ENCODE results near the gene ATL3.

The ATL3 gene

GRCh38 chr11:63680834-63681320 is 9.7 kb upstream of the ATL3 start:
- Histone ChIP-seq H3K4me1 (ENCODE audit: insufficient read depth, low read length) (peaks cover 44% of the 10 kb centered on the region), H4K20me1 (ENCODE audit: insufficient read depth, low read length) (peaks cover 18% of the 10 kb centered on the region; the same call in 1 of the 2 replicates), H3K36me3 (ENCODE audit: insufficient read depth, low read length) (peaks cover 8% of the 10 kb centered on the region), H3K79me2 (ENCODE audit: insufficient read depth, low read length) (peaks cover 45% of the 10 kb centered on the region), H3K9ac (ENCODE audit: low read depth, low read length) (peak overlapping the region; percentile 83), H3K27me3 (ENCODE audit: insufficient read depth, low read length, poor library complexity) (no peaks in the 10 kb centered on the region), H3K9me3 (ENCODE audit: insufficient read depth, low read length, severe bottlenecking) (no peaks in the 10 kb centered on the region), H2AFZ (ENCODE audit: low read depth, low read length) (peak overlapping the region; percentile 96), H3K27ac (ENCODE audit: low read length) (peak overlapping the region; percentile 81), H3K4me3 (ENCODE audit: low read depth in 1 of 2, low read length in 2 of 2) (peak overlapping the region; percentile 2 to 74; a peak in 3 of 4 replicates), H3K4me2 (ENCODE audit: insufficient read depth, low read length) (peak overlapping the region; percentile 82)
- TF ChIP-seq EZH2 (IDR thresholded peaks at IDR 0.05; ENCODE audit: borderline replicate concordance, low read depth, low read length, severe bottlenecking), result no peak
- no peak for TF ChIP-seq CTCF (IDR thresholded peaks at IDR 0.05; ENCODE audit: borderline replicate concordance, extremely low read depth, low read length, poor library complexity, severe bottlenecking)
- DNase-seq (no peak), ATAC-seq (ENCODE audit: insufficient read depth, low read depth) (no peak)

- DNase-seq (no peak), ATAC-seq (ENCODE audit: insufficient read depth, low read depth) (no peak)
- H3K36me3 ChIP-seq (ENCODE audit: insufficient read depth, low read length), result 0 out of 2 replicates have a peak, but pooled peaks cover 4% of the 10 kb centered on the region
- H3K9me3 ChIP-seq (ENCODE audit: insufficient read depth, low read length, severe bottlenecking), result no peaks in the 10 kb centered on the region
- no peak overlapping the region for H2AFZ ChIP-seq (ENCODE audit: low read depth, low read length)
- H4K20me1 ChIP-seq (ENCODE audit: insufficient read depth, low read length), result peaks cover 11% of the 10 kb centered on the region; the same call in 1 of the 2 replicates
- no peak overlapping the region for H3K4me3 ChIP-seq (ENCODE audit: low read depth in 1 of 2, low read length in 2 of 2)
- peaks cover 31% of the 10 kb centered on the region for H3K4me1 ChIP-seq (ENCODE audit: insufficient read depth, low read length)
- H3K27me3 ChIP-seq (ENCODE audit: insufficient read depth, low read length, poor library complexity), result no peaks in the 10 kb centered on the region
- H3K4me2 ChIP-seq (ENCODE audit: insufficient read depth, low read length), result no peak overlapping the region
- no peak overlapping the region for H3K27ac ChIP-seq (ENCODE audit: low read length)
- peaks cover 29% of the 10 kb centered on the region for H3K79me2 ChIP-seq (ENCODE audit: insufficient read depth, low read length)
- no peak overlapping the region for H3K9ac ChIP-seq (ENCODE audit: low read depth, low read length)
- no peak for TF ChIP-seq CTCF (IDR thresholded peaks at IDR 0.05; ENCODE audit: borderline replicate concordance, extremely low read depth, low read length, poor library complexity, severe bottlenecking)
- no peak for TF ChIP-seq EZH2 (IDR thresholded peaks at IDR 0.05; ENCODE audit: borderline replicate concordance, low read depth, low read length, severe bottlenecking)
Observed at GRCh38 chr11:63673579-63673978, 2.4 kb upstream of the ATL3 start.

- TF ChIP-seq CTCF (IDR thresholded peaks at IDR 0.05; ENCODE audit: borderline replicate concordance, extremely low read depth, low read length, poor library complexity, severe bottlenecking), result no peak
- no peak for TF ChIP-seq EZH2 (IDR thresholded peaks at IDR 0.05; ENCODE audit: borderline replicate concordance, low read depth, low read length, severe bottlenecking)
Observed at GRCh38 chr11:63672936-63673539, 1.9 kb upstream of the ATL3 start.

More at GRCh38 chr11:63672936-63673539, 1.9 kb upstream of the ATL3 start:
- H3K9me3 ChIP-seq (ENCODE audit: insufficient read depth, low read length, severe bottlenecking), result no peaks in the 10 kb centered on the region
- H3K4me3 ChIP-seq (ENCODE audit: low read depth in 1 of 2, low read length in 2 of 2), result no peak overlapping the region
- H3K36me3 ChIP-seq (ENCODE audit: insufficient read depth, low read length), result peaks cover 9% of the 10 kb centered on the region
- DNase-seq, result no peak
- H4K20me1 ChIP-seq (ENCODE audit: insufficient read depth, low read length), result peaks cover 16% of the 10 kb centered on the region; the same call in 1 of the 2 replicates
- H3K79me2 ChIP-seq (ENCODE audit: insufficient read depth, low read length), result peaks cover 34% of the 10 kb centered on the region
- no peak overlapping the region for H3K27ac ChIP-seq (ENCODE audit: low read length)
- H3K4me2 ChIP-seq (ENCODE audit: insufficient read depth, low read length), result no peak overlapping the region
- no peak for ATAC-seq (ENCODE audit: insufficient read depth, low read depth)
- H3K4me1 ChIP-seq (ENCODE audit: insufficient read depth, low read length), result peaks cover 36% of the 10 kb centered on the region
- H3K27me3 ChIP-seq (ENCODE audit: insufficient read depth, low read length, poor library complexity), result no peaks in the 10 kb centered on the region
- H3K9ac ChIP-seq (ENCODE audit: low read depth, low read length), result no peak overlapping the region
- no peak overlapping the region for H2AFZ ChIP-seq (ENCODE audit: low read depth, low read length)
